Testis (tissue), 3 donors: Measurements from ENCODE around the gene RABIF. TPM values are rescaled to one million over a fixed set of nuclear protein-coding genes. Genes with fewer than 3 reads are reported as not detected.
A peak's percentile ranks its signal among the peaks of the same experiment; 100 is the strongest.

Experiments used
- DNase-seq: peaks from one replicate; pipeline ENCODE4 v3.0.0-alpha.2; 2019
- H3K27ac ChIP-seq, 2 donors: fragments of 200-600 bp; sonication (generic); one replicate each; pipeline ENCODE4 v1.5.1; 2019
- H3K27me3 ChIP-seq: fragments of 200-600 bp; sonication (generic); one replicate; pipeline ENCODE4 v1.5.1; 2019
- H3K36me3 ChIP-seq: fragments of 200-600 bp; sonication (generic); one replicate; pipeline ENCODE4 v1.5.1; 2017; ENCODE audit warnings: low read depth; ENCODE audit errors: missing control alignments
- H3K4me1 ChIP-seq: fragments of 200-600 bp; sonication (generic); one replicate; pipeline ENCODE4 v1.5.1; 2019
- H3K4me3 ChIP-seq, 2 donors: fragments of 200-600 bp; sonication (generic); one replicate each; pipeline ENCODE4 v1.5.1; 2017 to 2019
- H3K9me3 ChIP-seq: fragments of 200-600 bp; sonication (generic); one replicate; pipeline ENCODE4 v1.5.1; 2017
- POLR2A ChIP-seq: fragments of 450-650 bp; IDR thresholded peaks from one replicate; pipeline ENCODE4 v1.6.1; 2017; ENCODE audit warnings: antibody characterized with exemption, mild to moderate bottlenecking, moderate library complexity
- WGBS, 2 donors: methylation state at CpG; one replicate each; pipeline ENCODE4 v1.1.5; 2018; 5-methylcytosine and 5-hydroxymethylcytosine counted together
- intact Hi-C: fragments of 100-400 bp; cut with DNase I; formaldehyde crosslinking; loops from one replicate; pipeline ENCODE4 v1.15.1; 2023; ENCODE audit warnings: low total_unique reads
- polyA plus RNA-seq: library from polyadenylated mRNA; stranded (reverse); fragments of 350-450 nt; fragmentation: Illumina TruSeq; extraction: RNeasy Lipid Tissue Mini Kit (QIAGEN cat#74804); gene quantifications from one replicate; pipeline ENCODE4 v1.2.3, GENCODE V29; 2014; ENCODE audit warnings: low read depth, low replicate concordance; ENCODE audit not compliant: insufficient read depth
- total RNA-seq, 2 donors: library from RNA; depleted of rRNA; stranded (reverse); fragments of >200 nt; gene quantifications; one replicate each; pipeline ENCODE4 v1.2.3, GENCODE V29; 2016
- TF ChIP-seq, protein P1 (sequence below), 3 experiments: fragments of 450-650 bp in 2 of 3; fragments of 200-600 bp in 1 of 3; sonication (generic) in 1 of 3; IDR thresholded peaks; one replicate each; pipeline ENCODE4 v1.5.1; 2016 to 2019; ENCODE audit warnings: antibody characterized with exemption in 3 of 3, mild to moderate bottlenecking in 2 of 3, moderate library complexity in 1 of 3

The RABIF gene
- total and polyA plus RNA-seq, 3 donors from 2014 or later, result 19.1 to 35.2 (median 19.5) TPM

DNA sequence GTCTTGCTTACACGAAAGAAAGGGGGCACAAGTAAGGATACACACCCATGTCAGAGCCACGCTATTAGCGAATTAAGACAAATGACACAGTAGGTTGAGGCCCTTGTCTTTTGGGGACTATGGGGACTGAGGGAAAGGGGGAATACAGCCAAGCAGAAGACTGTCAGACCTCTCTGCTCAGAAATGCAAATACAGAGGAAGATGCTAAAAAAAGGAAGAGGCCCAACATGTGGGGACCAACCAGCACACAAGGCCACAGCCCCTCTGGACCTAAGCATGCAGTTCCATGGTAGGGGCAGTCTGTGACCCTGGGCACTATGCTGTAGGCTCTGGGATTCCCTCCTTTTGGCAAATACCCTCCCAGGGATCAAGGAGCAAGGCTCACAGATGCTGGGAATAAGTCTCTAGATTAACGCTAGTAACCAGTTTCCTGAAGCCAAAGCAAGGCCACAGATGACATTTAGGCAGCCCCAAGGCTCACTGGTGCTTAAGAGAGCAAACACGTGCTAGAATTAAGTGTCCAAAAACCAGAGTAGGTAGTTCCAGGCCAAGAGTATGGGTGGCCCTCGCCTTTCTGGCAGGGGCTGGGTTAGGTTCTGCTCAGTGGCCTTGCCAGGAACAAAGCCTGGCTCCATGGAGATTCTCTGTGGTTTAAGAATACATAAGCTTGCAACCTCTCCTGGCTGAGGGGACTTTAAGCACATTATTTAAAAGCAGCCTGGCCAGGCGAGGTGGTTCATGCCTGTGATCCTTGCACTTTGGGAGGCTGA lies 38.2 kb downstream of the RABIF start:
- intact Hi-C loops, result no loop called here
- TF ChIP-seq POLR2A, result no peak
- TF ChIP-seq, protein P1, sequence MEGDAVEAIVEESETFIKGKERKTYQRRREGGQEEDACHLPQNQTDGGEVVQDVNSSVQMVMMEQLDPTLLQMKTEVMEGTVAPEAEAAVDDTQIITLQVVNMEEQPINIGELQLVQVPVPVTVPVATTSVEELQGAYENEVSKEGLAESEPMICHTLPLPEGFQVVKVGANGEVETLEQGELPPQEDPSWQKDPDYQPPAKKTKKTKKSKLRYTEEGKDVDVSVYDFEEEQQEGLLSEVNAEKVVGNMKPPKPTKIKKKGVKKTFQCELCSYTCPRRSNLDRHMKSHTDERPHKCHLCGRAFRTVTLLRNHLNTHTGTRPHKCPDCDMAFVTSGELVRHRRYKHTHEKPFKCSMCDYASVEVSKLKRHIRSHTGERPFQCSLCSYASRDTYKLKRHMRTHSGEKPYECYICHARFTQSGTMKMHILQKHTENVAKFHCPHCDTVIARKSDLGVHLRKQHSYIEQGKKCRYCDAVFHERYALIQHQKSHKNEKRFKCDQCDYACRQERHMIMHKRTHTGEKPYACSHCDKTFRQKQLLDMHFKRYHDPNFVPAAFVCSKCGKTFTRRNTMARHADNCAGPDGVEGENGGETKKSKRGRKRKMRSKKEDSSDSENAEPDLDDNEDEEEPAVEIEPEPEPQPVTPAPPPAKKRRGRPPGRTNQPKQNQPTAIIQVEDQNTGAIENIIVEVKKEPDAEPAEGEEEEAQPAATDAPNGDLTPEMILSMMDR (IDR thresholded peaks at IDR 0.05), result no peak
- no peak overlapping the region for H3K27ac ChIP-seq
- no peak overlapping the region for H3K4me3 ChIP-seq
- H3K4me1 ChIP-seq, result peaks cover 6% of the 10 kb centered on the region
- no peaks in the 10 kb centered on the region for H3K9me3 ChIP-seq
- 77% methylated on average over 7 of the region's 7 CpGs for WGBS, 2 donors
- DNase-seq, result peak; percentile 64
- no peaks in the 10 kb centered on the region for H3K27me3 ChIP-seq
- no peaks in the 10 kb centered on the region for H3K36me3 ChIP-seq

DNA sequence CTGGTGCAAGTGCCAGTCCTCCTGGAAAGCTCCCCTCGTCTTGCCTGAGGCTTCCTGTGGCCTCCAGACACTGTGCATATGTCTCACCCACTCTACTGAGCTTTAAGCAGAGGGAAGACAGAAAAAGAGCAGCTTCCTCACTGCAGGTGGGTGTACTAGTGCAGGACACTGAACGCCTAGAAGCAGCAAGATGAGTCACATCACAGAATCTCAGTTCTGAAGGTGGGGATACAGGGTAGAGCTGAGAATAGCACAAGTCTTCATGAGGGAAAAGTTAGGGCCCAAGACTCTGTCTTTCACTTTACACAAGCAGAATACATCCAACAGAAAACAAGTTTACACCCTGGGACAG lies 40.8 kb downstream of the RABIF start:
- 77 to 84% methylated on average over 2 of the region's 2 CpGs for WGBS, 2 donors
- TF ChIP-seq, protein P1 (IDR thresholded peaks at IDR 0.05), result no peak
- TF ChIP-seq POLR2A, result no peak
- DNase-seq, result no peak
- no peaks in the 10 kb centered on the region for H3K36me3 ChIP-seq
- no peaks in the 10 kb centered on the region for H3K27me3 ChIP-seq
- no peak overlapping the region for H3K4me3 ChIP-seq
- intact Hi-C loops, result no loop called here
- no peak overlapping the region for H3K27ac ChIP-seq
- peaks cover 6% of the 10 kb centered on the region for H3K4me1 ChIP-seq
- no peaks in the 10 kb centered on the region for H3K9me3 ChIP-seq

DNA sequence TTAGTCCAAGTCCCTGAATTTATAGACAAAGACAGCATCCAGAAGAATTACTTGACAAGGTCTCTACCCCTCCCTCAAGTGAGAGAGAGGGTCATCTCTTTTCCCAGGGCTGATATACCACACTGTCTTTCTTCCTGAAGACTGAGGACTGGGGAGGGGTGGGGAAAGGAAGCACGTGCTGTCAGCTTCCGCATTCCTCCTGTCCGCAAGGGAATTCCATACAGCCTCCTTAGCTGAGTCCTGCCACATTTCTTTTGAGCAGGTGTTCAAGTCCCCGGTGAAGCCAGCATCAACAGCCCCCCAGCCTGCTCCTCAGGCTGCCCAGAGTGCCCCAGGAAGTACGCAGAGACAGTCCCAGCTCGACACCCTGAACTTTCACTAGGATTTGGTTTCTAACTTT lies 44.0 kb downstream of the RABIF start:
- Histone ChIP-seq H3K27ac (no peak overlapping the region), H3K4me1 (no peaks in the 10 kb centered on the region), H3K36me3 (no peaks in the 10 kb centered on the region), H3K9me3 (no peaks in the 10 kb centered on the region), H3K27me3 (no peaks in the 10 kb centered on the region), H3K4me3 (no peak overlapping the region)
- intact Hi-C loops, result no loop called here
- WGBS, 2 donors, result 71 to 79% methylated on average over 6 of the region's 6 CpGs
- no peak for TF ChIP-seq POLR2A
- TF ChIP-seq, protein P1 (IDR thresholded peaks at IDR 0.05), result no peak
- DNase-seq, result no peak

DNA sequence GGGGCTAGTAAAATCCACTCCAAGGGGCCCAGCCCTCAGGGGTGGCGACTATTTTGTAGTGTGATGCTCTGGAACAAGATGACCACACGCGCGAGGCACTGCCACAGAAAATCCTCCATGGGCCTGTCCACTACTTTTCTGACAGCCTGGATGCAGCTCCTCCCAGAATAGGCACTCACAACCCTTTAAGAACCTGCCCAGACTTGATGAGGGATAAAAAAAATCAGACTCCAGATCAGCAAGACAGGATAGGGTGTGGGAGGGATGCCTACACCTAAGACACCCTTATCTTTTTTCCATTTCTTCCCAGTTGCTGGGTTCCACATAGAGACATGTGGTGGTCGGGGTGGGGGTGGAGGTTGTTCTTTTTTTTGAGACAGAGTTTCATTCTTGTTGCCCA lies 44.7 kb downstream of the RABIF start:
- Histone ChIP-seq H3K4me1 (no peaks in the 10 kb centered on the region), H3K9me3 (no peaks in the 10 kb centered on the region), H3K27ac (no peak overlapping the region), H3K36me3 (no peaks in the 10 kb centered on the region), H3K27me3 (no peaks in the 10 kb centered on the region), H3K4me3 (no peak overlapping the region)
- no peak for DNase-seq
- intact Hi-C loops, result no loop called here
- TF ChIP-seq, protein P1 (IDR thresholded peaks at IDR 0.05), result no peak
- no peak for TF ChIP-seq POLR2A
- 90 to 98% methylated on average over 5 of the region's 5 CpGs for WGBS, 2 donors

- intact Hi-C loops, result no loop called here
- 85 to 86% methylated on average over 11 of the region's 11 CpGs for WGBS, 2 donors
Observed at GRCh38 chr1:202843081-202843480, 45.9 kb downstream of the RABIF start.

More at GRCh38 chr1:202843081-202843480, 45.9 kb downstream of the RABIF start:
- Histone ChIP-seq H3K4me3 (no peak overlapping the region), H3K36me3 (no peaks in the 10 kb centered on the region), H3K9me3 (no peaks in the 10 kb centered on the region), H3K4me1 (no peaks in the 10 kb centered on the region), H3K27me3 (no peaks in the 10 kb centered on the region), H3K27ac (no peak overlapping the region)
- TF ChIP-seq, protein P1 (IDR thresholded peaks at IDR 0.05), result no peak
- TF ChIP-seq POLR2A, result no peak
- DNase-seq, result no peak
